ENCODE data around the gene XRCC3. TPM values are rescaled to one million over a fixed set of nuclear protein-coding genes. Genes with fewer than 3 reads are reported as not detected.
A peak's percentile ranks its signal among the peaks of the same experiment; 100 is the strongest.

XRCC3 gene
- total RNA-seq, 1 experiment from 2014 or later: 46.7 TPM

GRCh38 chr14:103731481-103731880, 16.2 kb upstream of the XRCC3 start:
- ATAC-seq (no peak), DNase-seq (ENCODE audit: low spot score) (no peak)
- Mint-ChIP-seq H3K27ac (no peak overlapping the region), H3K4me1 (no peaks in the 10 kb centered on the region), H3K4me3 (no peak overlapping the region), H3K36me3 (peaks cover 20% of the 10 kb centered on the region), H3K27me3 (ENCODE audit: low read depth) (no peaks in the 10 kb centered on the region), H3K9me3 (no peaks in the 10 kb centered on the region)
- ChIA-PET POLR2A (no interaction called here), CTCF (no interaction called here)
- TF ChIP-seq TP53 (CRISPR knock-in tag; IDR thresholded peaks at IDR 0.05): no peak
- TF ChIP-seq FOXP1 (CRISPR knock-in tag; IDR thresholded peaks at IDR 0.05; ENCODE audit: borderline replicate concordance): no peak
- no peak for TF ChIP-seq MYBL2 (CRISPR knock-in tag; IDR thresholded peaks at IDR 0.05)
- no peak for TF ChIP-seq E2F5 (CRISPR knock-in tag; IDR thresholded peaks at IDR 0.05)
- TF ChIP-seq FOXJ3 (CRISPR knock-in tag; IDR thresholded peaks at IDR 0.05; ENCODE audit: borderline replicate concordance): no peak
- TF ChIP-seq AR (CRISPR knock-in tag; IDR thresholded peaks at IDR 0.05): no peak
- no peak for TF ChIP-seq ZNF532 (CRISPR knock-in tag; IDR thresholded peaks at IDR 0.05; ENCODE audit: borderline replicate concordance)

GRCh38 chr14:103730490-103731035, 15.3 kb upstream of the XRCC3 start:
- H3K4me3 Mint-ChIP-seq: no peak overlapping the region
- no peaks in the 10 kb centered on the region for H3K27me3 Mint-ChIP-seq (ENCODE audit: low read depth)
- no peak overlapping the region for H3K27ac Mint-ChIP-seq
- H3K36me3 Mint-ChIP-seq: peaks cover 20% of the 10 kb centered on the region
- H3K4me1 Mint-ChIP-seq: no peaks in the 10 kb centered on the region
- DNase-seq (ENCODE audit: low spot score) (no peak), ATAC-seq (peak; percentile 29)
- POLR2A ChIA-PET: no interaction called here
- CTCF ChIA-PET: no interaction called here
- no peaks in the 10 kb centered on the region for H3K9me3 Mint-ChIP-seq
- TF ChIP-seq CDX4 (CRISPR knock-in tag; IDR thresholded peaks at IDR 0.05; ENCODE audit: borderline replicate concordance): no peak
- no peak for TF ChIP-seq TEAD4 (CRISPR knock-in tag; IDR thresholded peaks at IDR 0.05)
- no peak for TF ChIP-seq OVOL2 (CRISPR knock-in tag; IDR thresholded peaks at IDR 0.05; ENCODE audit: borderline replicate concordance)
- no peak for TF ChIP-seq ZNF121 (CRISPR knock-in tag; IDR thresholded peaks at IDR 0.05)
- no peak for TF ChIP-seq FOXJ3 (CRISPR knock-in tag; IDR thresholded peaks at IDR 0.05; ENCODE audit: borderline replicate concordance)
- no peak for TF ChIP-seq FOXP4 (CRISPR knock-in tag; IDR thresholded peaks at IDR 0.05)
- no peak for TF ChIP-seq FOXP1 (CRISPR knock-in tag; IDR thresholded peaks at IDR 0.05; ENCODE audit: borderline replicate concordance)
- no peak for TF ChIP-seq NR2C2 (CRISPR knock-in tag; IDR thresholded peaks at IDR 0.05)
- no peak for TF ChIP-seq ZNF532 (CRISPR knock-in tag; IDR thresholded peaks at IDR 0.05; ENCODE audit: borderline replicate concordance)
- TF ChIP-seq ZNF671 (CRISPR knock-in tag; IDR thresholded peaks at IDR 0.05): no peak
- no peak for TF ChIP-seq ZNF317 (CRISPR knock-in tag; IDR thresholded peaks at IDR 0.05; ENCODE audit: borderline replicate concordance, low read depth)
- TF ChIP-seq ETV6 (CRISPR knock-in tag; IDR thresholded peaks at IDR 0.05): no peak
- TF ChIP-seq ATF6 (CRISPR knock-in tag; IDR thresholded peaks at IDR 0.05): no peak

All from WTC11 (cell line).